Measurements from ENCODE around the gene ENTHD1.
"Not testable (repeated sequence)": the region's sequence is repeated elsewhere in the genome, so short reads cannot be mapped to it uniquely, and the experiment has no call there.

The ENTHD1 gene

DNA sequence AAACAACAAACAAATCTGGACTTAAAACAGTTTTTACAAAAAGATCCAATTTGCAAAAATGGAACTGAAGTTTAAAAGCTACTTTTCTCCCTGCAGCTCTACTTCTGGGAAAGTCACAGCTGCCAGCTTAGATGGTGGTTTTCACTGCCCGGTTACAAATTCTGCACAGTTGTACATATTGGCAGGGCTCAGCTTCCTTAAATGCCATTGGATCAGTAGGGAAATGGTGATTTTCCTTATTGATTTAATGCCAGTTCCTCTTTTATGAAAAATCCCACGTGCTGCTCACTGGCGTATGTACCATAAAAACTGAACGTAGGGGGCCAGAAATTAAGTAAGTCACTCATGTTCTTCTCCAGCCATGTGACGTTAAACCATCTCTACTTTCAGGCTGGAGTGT, 30.1 kb upstream of the ENTHD1 start:
- no peak for FAIRE-seq

- no peak for FAIRE-seq
These were observed 26.7 kb upstream of the ENTHD1 start for GRCh38 chr22:39920134-39920743.

GRCh38 chr22:39917776-39918495, 24.4 kb upstream of the ENTHD1 start:
- no peak for FAIRE-seq

- no peak for FAIRE-seq
These were observed 23.7 kb upstream of the ENTHD1 start for GRCh38 chr22:39917197-39917643.

DNA sequence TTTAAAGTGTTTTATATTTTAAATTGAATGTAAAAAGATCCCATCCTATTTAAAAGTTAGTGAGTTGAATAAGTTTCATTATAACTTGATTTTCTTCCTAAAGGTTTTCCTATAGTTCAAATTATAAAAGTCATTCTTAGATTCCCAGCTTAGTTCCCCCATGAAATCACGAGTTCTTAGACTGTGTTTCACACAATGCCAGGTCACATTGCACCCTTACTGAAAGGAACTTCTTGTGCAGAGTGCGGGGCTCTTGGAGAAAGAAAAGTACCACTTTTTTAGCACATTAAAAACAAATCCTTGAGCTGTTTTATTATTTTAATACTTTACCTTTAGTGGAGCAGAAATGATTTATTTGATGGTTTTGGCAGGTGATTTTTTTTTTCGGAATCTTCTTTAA, 22.9 kb upstream of the ENTHD1 start:
- no peak for FAIRE-seq

GRCh38 chr22:39915295-39915726, 21.8 kb upstream of the ENTHD1 start:
- no peak for FAIRE-seq

- FAIRE-seq = no peak
These were observed 21.0 kb upstream of the ENTHD1 start for GRCh38 chr22:39914584-39914983.

DNA sequence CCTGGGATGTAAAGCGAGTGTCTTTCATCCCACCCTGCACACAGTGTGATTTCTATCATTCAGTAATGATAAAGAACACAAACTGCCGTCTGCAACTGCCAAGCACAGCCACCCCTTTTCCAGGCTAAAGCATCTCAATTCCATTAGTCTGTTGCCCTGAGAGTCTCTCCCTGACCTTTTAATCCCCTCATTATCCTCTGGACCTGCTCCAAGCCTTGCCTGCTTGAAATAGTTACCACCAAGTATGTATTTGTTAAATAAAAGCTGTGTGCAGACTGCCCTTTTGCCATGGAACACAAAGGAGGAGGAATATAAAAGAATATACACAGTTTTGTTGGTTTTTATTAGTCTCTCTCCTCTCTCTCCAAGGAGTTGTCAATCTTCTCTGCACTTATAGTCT, 20.3 kb upstream of the ENTHD1 start:
- FAIRE-seq = no peak

DNA sequence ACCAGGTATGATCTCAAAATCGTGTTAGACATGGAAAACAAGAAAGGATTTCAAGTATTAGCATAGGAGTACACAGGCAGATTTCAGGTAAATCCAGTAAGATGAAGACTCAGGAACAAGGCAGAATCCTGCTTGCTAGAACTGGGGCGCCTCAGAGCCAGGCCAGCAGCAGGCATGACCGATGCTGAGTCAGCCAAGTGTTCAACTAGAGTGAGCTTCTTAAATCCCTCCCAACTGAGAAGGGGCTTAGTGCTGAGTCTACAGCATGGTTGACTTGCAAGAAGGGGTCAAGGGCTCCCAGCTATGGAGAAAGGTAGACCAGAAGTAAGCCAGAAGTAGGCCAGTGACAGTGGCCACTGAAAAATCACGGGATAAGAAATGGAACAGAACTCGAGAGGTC, 19.8 kb upstream of the ENTHD1 start:
- no peak for FAIRE-seq

GRCh38 chr22:39910876-39911613, 17.5 kb upstream of the ENTHD1 start:
- no peak for FAIRE-seq

GRCh38 chr22:39908737-39909136, 15.2 kb upstream of the ENTHD1 start:
- no peak for FAIRE-seq

DNA sequence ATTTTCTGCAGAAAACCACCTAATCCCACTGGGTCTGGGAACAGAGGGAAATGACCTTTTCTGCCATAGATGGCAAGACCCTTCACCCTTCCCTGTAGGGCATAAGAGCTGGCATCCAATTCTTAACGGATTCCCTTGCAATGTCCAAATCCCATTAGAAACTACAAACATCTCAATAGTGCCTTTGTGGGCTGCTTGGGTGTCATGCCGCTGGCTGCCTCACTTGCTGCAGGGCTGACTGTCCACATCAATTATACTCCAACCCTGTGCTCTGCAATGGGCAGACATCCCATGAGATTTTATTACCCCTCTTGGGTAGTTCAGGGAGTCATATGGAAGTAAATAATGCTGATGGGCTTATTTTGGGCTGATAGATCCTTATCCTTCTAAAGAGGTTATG, 14.6 kb upstream of the ENTHD1 start:
- no peak for FAIRE-seq

DNA sequence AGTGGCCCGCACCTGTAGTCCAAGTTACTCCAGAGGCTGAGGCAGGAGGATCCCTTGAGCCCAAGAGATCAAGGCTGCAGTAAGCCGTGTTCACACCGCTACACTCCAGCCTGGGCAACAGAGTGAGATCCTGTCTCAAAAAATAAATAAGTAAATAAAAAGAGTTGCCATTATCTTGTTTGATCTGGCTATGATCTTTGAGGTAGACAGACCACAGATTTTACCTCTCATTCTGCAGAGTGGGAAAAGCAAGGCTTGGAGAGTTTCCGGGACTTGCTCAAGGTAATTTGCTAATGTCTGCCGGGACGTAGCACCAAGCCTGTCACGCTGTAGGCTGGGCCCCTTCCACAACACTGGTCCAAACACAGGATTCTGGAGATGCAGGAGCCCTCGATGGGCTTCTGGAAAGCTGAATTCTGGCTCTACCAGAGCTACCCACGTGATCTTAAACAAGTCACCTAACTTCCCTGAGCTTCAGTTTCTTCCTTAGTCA, 14.1 kb upstream of the ENTHD1 start:
- no peak for FAIRE-seq

- no peak for FAIRE-seq
These were observed 13.5 kb upstream of the ENTHD1 start for GRCh38 chr22:39907047-39907446.

DNA sequence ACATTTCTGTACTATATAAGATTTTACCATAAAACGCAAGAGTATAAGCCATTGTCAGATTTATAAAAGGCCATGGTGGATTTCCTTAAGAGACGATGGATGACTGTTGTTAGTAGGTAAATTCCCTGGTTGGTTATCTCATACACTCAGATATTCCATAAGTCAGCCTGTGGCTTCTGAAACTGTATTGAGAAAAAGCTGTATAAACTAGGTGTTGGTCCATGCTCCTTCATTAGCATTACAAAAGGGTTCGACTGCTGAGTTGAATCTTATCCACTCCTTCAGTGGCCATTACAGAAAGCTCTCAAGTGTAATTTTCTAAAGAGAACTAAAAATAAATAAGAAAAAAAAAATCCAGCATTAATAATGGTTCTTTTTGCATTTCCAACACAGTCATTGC, 12.6 kb upstream of the ENTHD1 start:
- no peak for FAIRE-seq

GRCh38 chr22:39905687-39906086, 12.1 kb upstream of the ENTHD1 start:
- FAIRE-seq = no peak

GRCh38 chr22:39904862-39905261, 11.3 kb upstream of the ENTHD1 start:
- FAIRE-seq = no peak

- FAIRE-seq = not testable (repeated sequence)
These were observed 10.5 kb upstream of the ENTHD1 start for GRCh38 chr22:39904024-39904423.

DNA sequence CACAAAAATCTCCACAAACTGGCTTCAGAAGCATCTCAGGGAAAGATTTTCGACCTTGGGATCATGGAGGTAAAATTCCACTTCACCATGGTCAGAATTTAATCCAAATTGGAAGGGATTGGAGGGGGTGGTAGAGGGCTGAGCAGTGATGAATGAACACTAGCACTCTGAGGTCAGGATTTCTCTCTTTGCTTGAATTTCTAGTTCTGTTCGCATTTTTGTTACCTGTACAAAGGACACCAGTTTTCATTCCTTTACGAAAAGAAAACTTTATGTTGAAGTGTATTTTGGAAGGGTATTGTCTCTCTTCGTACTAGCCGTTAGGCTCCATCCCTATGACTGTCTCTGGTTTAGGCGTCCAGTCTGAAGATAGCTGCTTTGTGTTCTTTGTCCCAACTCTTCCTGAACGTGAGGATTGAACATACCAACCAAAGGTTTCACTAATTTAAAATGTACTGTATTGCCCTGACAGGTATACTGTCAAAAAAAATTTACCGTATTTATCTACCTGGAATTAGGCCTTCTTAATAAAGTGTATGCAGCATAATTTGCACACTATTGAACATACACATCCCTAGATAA, 8.1 kb upstream of the ENTHD1 start:
- FAIRE-seq = no peak

DNA sequence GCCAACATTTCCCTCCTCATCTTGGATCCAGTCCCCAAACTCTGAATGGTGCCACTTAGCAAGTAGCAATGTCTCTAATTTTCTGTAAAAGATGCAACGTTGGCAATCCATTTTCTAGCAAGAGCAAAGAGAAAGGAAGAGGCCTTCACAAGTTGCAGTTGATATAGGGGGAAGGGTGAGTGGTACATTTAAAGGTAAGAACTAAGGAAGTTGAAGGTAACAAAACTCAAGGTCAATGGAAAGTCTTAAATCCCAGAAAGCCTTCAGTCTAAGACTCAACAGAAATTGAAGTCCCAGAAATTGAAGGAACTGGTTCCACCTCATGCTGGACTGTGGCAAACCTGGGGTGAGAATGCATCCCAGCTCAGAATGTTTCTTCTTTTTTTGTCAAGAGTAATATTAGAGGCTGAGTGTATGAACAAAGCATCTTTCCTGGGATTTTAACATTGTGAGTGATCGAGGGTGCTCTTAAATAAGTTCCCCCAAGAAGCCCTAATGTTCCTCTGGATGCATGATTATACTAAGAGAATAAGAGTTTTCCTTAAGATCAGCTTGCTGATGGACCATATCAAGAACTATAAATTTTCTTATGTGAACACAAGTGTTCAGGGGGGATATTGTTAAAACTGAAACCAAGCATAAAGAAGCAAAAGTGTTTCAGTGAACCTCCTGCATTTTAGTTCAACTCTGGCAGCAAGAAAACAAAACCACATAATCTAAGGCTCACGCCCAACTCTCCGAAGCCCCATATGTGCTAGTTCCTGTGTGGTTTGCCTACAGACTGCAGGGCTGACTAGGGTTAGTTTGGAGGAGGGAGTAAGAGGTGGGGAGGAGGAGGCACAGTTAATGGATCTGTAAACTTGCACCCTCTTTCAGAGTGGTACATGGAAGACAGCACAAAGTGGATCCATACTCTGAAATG, 7.0 kb upstream of the ENTHD1 start, which contains the start of gene GRAP2:
Gene GRAP2 (plus strand): TSS at position 779 of the 922 bp plus-strand sequence. CDS start 46,023 bp downstream, outside the sequence.
- FAIRE-seq = no peak

GRCh38 chr22:39898997-39899396, 5.4 kb upstream of the ENTHD1 start:
- no peak for FAIRE-seq

DNA sequence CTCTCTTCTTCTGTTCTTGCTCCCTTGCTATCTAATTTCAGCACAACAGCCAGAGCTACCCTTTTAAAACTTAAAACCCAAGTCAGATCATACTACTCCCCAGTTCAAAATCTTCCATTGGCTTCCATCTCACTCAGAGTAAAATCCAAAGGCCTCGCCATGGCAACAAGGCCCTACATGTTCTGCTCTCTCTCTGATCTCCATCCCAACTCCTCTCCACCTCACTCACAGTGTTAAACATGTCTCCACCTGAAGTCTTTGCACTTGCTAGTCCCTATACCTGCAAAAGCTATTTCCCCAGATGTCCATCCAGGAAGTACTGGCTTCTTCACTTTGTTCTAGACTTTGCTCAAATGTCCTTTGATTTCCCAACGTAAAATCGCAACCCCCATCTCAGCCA, 4.3 kb upstream of the ENTHD1 start:
- no peak for FAIRE-seq

Measured in A204.1 (cell line).